Trophoblast cell (in vitro differentiated cells and primary cell): Measurements from ENCODE around the gene CPXM2.

Experiments
- DNase-seq, 2 donors: peaks; one replicate each; pipeline ENCODE4 v3.0.0-alpha.2; 2016
- H2AFZ ChIP-seq: 2 replicates; pipeline ENCODE4 v1.6.1; 2013; ENCODE audit warnings: low read length, moderate library complexity, mild to moderate bottlenecking; ENCODE audit not compliant: insufficient read depth, poor library complexity
- H2AK5ac ChIP-seq: 2 replicates; pipeline ENCODE4 v1.6.1; 2013; ENCODE audit warnings: mild to moderate bottlenecking, low read length
- H2BK120ac ChIP-seq: 2 replicates; pipeline ENCODE4 v1.6.1; 2013; ENCODE audit warnings: low read length, mild to moderate bottlenecking, moderate library complexity; ENCODE audit not compliant: insufficient read depth, poor library complexity
- H2BK12ac ChIP-seq: 2 replicates; pipeline ENCODE4 v1.6.1; 2013; ENCODE audit warnings: mild to moderate bottlenecking, low read length, moderate library complexity
- H2BK5ac ChIP-seq: 2 replicates; pipeline ENCODE4 v1.6.1; 2013; ENCODE audit warnings: low read length, low read depth, moderate library complexity, mild to moderate bottlenecking; ENCODE audit not compliant: poor library complexity
- H3K14ac ChIP-seq: 2 replicates; pipeline ENCODE4 v1.6.1; 2013; ENCODE audit warnings: mild to moderate bottlenecking, low read length
- H3K18ac ChIP-seq: 2 replicates; pipeline ENCODE4 v1.6.1; 2013; ENCODE audit warnings: mild to moderate bottlenecking, low read length
- H3K23ac ChIP-seq: 2 replicates; pipeline ENCODE4 v1.6.1; 2013; ENCODE audit warnings: low read length
- H3K27ac ChIP-seq: 2 replicates; pipeline ENCODE4 v1.5.1; 2013; ENCODE audit warnings: low read depth, mild to moderate bottlenecking, inconsistent platforms, low read length, moderate library complexity
- H3K27me3 ChIP-seq: 2 replicates; pipeline ENCODE4 v1.6.1; 2013; ENCODE audit warnings: inconsistent platforms, mild to moderate bottlenecking, low read length, moderate library complexity; ENCODE audit not compliant: insufficient read depth
- H3K36me3 ChIP-seq, 2 experiments: 1 replicate in 1 of 2; 2 replicates in 1 of 2; pipeline ENCODE4 v1.6.1; 2013; ENCODE audit warnings: low read length in 2 of 2, mild to moderate bottlenecking in 2 of 2, moderate library complexity in 1 of 2; ENCODE audit not compliant: insufficient read depth in 2 of 2, control insufficient read depth in 1 of 2
- H3K4ac ChIP-seq: 2 replicates; pipeline ENCODE4 v1.6.1; 2013; ENCODE audit warnings: low read depth, mild to moderate bottlenecking, low read length, moderate library complexity
- H3K4me1 ChIP-seq, 2 experiments: 1 replicate in 1 of 2; 2 replicates in 1 of 2; pipeline ENCODE4 v1.6.1; 2013; ENCODE audit warnings: low read length in 2 of 2, mild to moderate bottlenecking in 2 of 2, moderate library complexity in 1 of 2; ENCODE audit not compliant: insufficient read depth in 2 of 2, control insufficient read depth in 1 of 2
- H3K4me2 ChIP-seq: 2 replicates; pipeline ENCODE4 v1.6.1; 2013; ENCODE audit warnings: inconsistent platforms, mild to moderate bottlenecking, low read length, moderate library complexity
- H3K4me3 ChIP-seq: 2 replicates; pipeline ENCODE4 v1.5.1; 2013; ENCODE audit warnings: mild to moderate bottlenecking, low read depth, low read length, inconsistent platforms
- H3K79me1 ChIP-seq: one replicate; pipeline ENCODE4 v1.6.1; 2013; ENCODE audit warnings: low read length
- H3K79me2 ChIP-seq: 2 replicates; pipeline ENCODE4 v1.6.1; 2013; ENCODE audit warnings: low read length, mild to moderate bottlenecking; ENCODE audit not compliant: control insufficient read depth, insufficient read depth, poor library complexity
- H3K9ac ChIP-seq: 2 replicates; pipeline ENCODE4 v1.6.1; 2013; ENCODE audit warnings: mild to moderate bottlenecking, low read length
- H3K9me3 ChIP-seq: 2 replicates; pipeline ENCODE4 v1.6.1; 2013; ENCODE audit warnings: low read depth, mild to moderate bottlenecking, control low read depth, inconsistent platforms, low read length; ENCODE audit not compliant: insufficient read depth
- H4K12ac ChIP-seq: 2 replicates; pipeline ENCODE4 v1.6.1; 2013; ENCODE audit warnings: low read depth, mild to moderate bottlenecking, low read length, moderate library complexity
- H4K8ac ChIP-seq: 2 replicates; pipeline ENCODE4 v1.6.1; 2013; ENCODE audit warnings: low read depth, mild to moderate bottlenecking, low read length, moderate library complexity
- H4K91ac ChIP-seq: one replicate; pipeline ENCODE4 v1.6.1; 2013; ENCODE audit warnings: low read depth, mild to moderate bottlenecking, low read length, moderate library complexity
- WGBS: extraction: QIAGEN DNeasy Blood & Tissue Kit; methylation state at CpG from one replicate; pipeline ENCODE4 v1.1.7; 2013; ENCODE audit warnings: missing lambda C conversion rate; ENCODE audit not compliant: insufficient read length, insufficient coverage; ENCODE audit errors: extremely low coverage; 5-methylcytosine and 5-hydroxymethylcytosine counted together

The CPXM2 gene

GRCh38 chr10:123795846-123796590 lies 95.6 kb downstream of the CPXM2 start:
- Histone ChIP-seq H2AK5ac (no peak overlapping the region), H3K14ac (no peak overlapping the region), H3K9me3 (peaks cover 4% of the 10 kb centered on the region), H3K79me1 (no peaks in the 10 kb centered on the region), H3K4me3 (no peak overlapping the region), H2BK5ac (no peak overlapping the region), H3K4me2 (no peak overlapping the region), H4K8ac (no peak overlapping the region), H2AFZ (no peak overlapping the region), H4K12ac (no peak overlapping the region), H3K27me3 (no peaks in the 10 kb centered on the region), H3K27ac (no peak overlapping the region), H3K23ac (no peak overlapping the region), H3K18ac (no peak overlapping the region), H3K4ac (no peak overlapping the region), H3K36me3 (no peaks in the 10 kb centered on the region), H3K9ac (no peak overlapping the region), H3K4me1 (peaks cover 2 to 3% of the 10 kb centered on the region in 2 experiments), H2BK12ac (no peak overlapping the region), H4K91ac (no peak overlapping the region), H3K79me2 (no peaks in the 10 kb centered on the region), H2BK120ac (no peak overlapping the region)
- no CpG with 5 or more reads among the region's 11 CpGs for WGBS
- DNase-seq = no peak

- no peak overlapping the region for H4K12ac ChIP-seq
- no peak overlapping the region for H2AK5ac ChIP-seq
- H4K8ac ChIP-seq = no peak overlapping the region
- no peak overlapping the region for H4K91ac ChIP-seq
- H3K4me3 ChIP-seq = no peak overlapping the region
- WGBS = no CpG with 5 or more reads among the region's 10 CpGs
- no peak overlapping the region for H3K27ac ChIP-seq
- H3K9me3 ChIP-seq = peaks cover 6% of the 10 kb centered on the region
- no peaks in the 10 kb centered on the region for H3K27me3 ChIP-seq
- no peak overlapping the region for H3K14ac ChIP-seq
- H3K4me1 ChIP-seq = peaks cover 0 to 2% of the 10 kb centered on the region in 2 experiments
- no peak overlapping the region for H3K18ac ChIP-seq
- no peak overlapping the region for H2BK12ac ChIP-seq
- DNase-seq = no peak
- no peaks in the 10 kb centered on the region for H3K79me1 ChIP-seq
- no peak overlapping the region for H3K9ac ChIP-seq
- H2BK5ac ChIP-seq = no peak overlapping the region
- no peak overlapping the region for H2BK120ac ChIP-seq
- H3K79me2 ChIP-seq = no peaks in the 10 kb centered on the region
- no peak overlapping the region for H3K23ac ChIP-seq
- no peak overlapping the region for H3K4me2 ChIP-seq
- no peak overlapping the region for H2AFZ ChIP-seq
- no peak overlapping the region for H3K4ac ChIP-seq
- H3K36me3 ChIP-seq = no peaks in the 10 kb centered on the region
Measured at GRCh38 chr10:123795196-123795780, 96.3 kb downstream of the CPXM2 start.

GRCh38 chr10:123792248-123792978 lies 99.2 kb downstream of the CPXM2 start:
- H3K36me3 ChIP-seq = no peaks in the 10 kb centered on the region
- H2AFZ ChIP-seq = no peak overlapping the region
- no peak overlapping the region for H3K4me2 ChIP-seq
- H3K79me1 ChIP-seq = no peaks in the 10 kb centered on the region
- no peak overlapping the region for H4K12ac ChIP-seq
- H3K4me1 ChIP-seq = no peaks in the 10 kb centered on the region
- WGBS = no CpG with 5 or more reads among the region's 11 CpGs
- peaks cover 12% of the 10 kb centered on the region for H3K9me3 ChIP-seq
- DNase-seq = no peak
- H2BK12ac ChIP-seq = no peak overlapping the region
- H3K9ac ChIP-seq = no peak overlapping the region
- H3K18ac ChIP-seq = no peak overlapping the region
- no peaks in the 10 kb centered on the region for H3K27me3 ChIP-seq
- H3K23ac ChIP-seq = no peak overlapping the region
- no peak overlapping the region for H3K27ac ChIP-seq
- H2AK5ac ChIP-seq = no peak overlapping the region
- H3K4ac ChIP-seq = no peak overlapping the region
- H3K14ac ChIP-seq = no peak overlapping the region
- no peak overlapping the region for H4K8ac ChIP-seq
- no peak overlapping the region for H4K91ac ChIP-seq
- no peak overlapping the region for H2BK5ac ChIP-seq
- H3K79me2 ChIP-seq = no peaks in the 10 kb centered on the region
- no peak overlapping the region for H3K4me3 ChIP-seq
- H2BK120ac ChIP-seq = no peak overlapping the region

GRCh38 chr10:123790132-123790885 lies 101.3 kb downstream of the CPXM2 start:
- peaks cover 13% of the 10 kb centered on the region for H3K9me3 ChIP-seq
- H3K79me1 ChIP-seq = no peaks in the 10 kb centered on the region
- H4K8ac ChIP-seq = no peak overlapping the region
- H3K4me3 ChIP-seq = no peak overlapping the region
- no peaks in the 10 kb centered on the region for H3K36me3 ChIP-seq
- no peaks in the 10 kb centered on the region for H3K27me3 ChIP-seq
- H3K9ac ChIP-seq = no peak overlapping the region
- WGBS = no CpG with 5 or more reads among the region's 13 CpGs
- no peak overlapping the region for H2AFZ ChIP-seq
- H3K4ac ChIP-seq = no peak overlapping the region
- H2BK120ac ChIP-seq = no peak overlapping the region
- H3K79me2 ChIP-seq = no peaks in the 10 kb centered on the region
- H3K23ac ChIP-seq = no peak overlapping the region
- H2BK12ac ChIP-seq = no peak overlapping the region
- no peak overlapping the region for H3K4me2 ChIP-seq
- H3K4me1 ChIP-seq = no peaks in the 10 kb centered on the region
- H2AK5ac ChIP-seq = no peak overlapping the region
- H4K12ac ChIP-seq = no peak overlapping the region
- H3K18ac ChIP-seq = no peak overlapping the region
- H2BK5ac ChIP-seq = no peak overlapping the region
- no peak overlapping the region for H3K14ac ChIP-seq
- H3K27ac ChIP-seq = no peak overlapping the region
- peak; percentile 49 to 61 for DNase-seq
- H4K91ac ChIP-seq = no peak overlapping the region
